Inflammatory macrophage treated with lipopolysaccharide for 4 hours (primary cell): Measurements from ENCODE around the gene HDAC2.
"Not testable (repeated sequence)": the region's sequence is repeated elsewhere in the genome, so short reads cannot be mapped to it uniquely, and the experiment has no call there.

Experiments used
- DNase-seq: peaks from one replicate; pipeline ENCODE4 v3.0.0-alpha.2; 2020

The HDAC2 gene

DNA sequence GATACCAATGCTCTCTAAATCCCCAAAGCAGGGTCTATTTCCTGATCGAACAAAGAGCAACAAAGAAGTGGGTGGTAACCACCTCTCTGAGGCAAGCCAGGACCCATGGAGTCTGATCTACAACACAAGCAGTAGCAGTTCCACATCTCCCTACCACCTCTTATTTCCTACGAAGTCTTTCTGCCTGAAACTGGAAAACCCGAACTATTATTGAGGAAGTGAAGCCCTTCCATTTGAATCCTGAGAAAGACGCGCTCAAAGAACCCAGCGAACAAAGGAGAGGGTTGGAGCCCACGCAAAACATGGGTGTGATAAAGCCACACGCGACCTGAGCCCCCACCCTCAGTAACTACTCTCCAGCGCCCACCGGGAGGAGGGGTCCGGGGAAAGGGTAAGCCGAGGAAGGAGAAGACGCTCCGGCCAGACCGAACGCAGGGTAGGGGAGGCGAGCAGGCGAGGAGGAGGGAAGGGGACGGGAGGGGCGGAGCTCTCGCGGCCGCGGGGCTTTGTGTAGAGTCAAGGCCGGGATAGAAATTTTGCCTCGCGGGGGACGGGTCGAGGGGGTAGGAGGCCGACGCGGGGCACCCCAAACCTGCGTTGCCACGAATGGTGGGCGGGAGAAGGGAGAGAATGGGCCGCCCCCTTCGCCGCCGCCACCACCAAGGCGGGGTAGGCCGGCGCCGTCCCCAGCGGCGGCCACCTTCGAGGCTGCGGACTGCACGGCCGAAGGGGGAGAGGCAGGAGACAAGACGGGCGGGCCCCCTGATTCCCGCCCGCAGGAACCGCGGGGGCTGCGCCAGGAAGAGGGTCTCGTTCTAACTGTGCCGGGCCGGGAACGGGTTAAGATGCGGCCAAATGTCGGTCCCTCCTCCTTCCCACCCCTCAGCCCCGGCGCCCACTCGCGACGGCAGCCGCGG lies 802 bp downstream of the HDAC2 start:
- peak; percentile 79 for DNase-seq

GRCh38 chr6:113968472-113968871 lies 2.5 kb downstream of the HDAC2 start:
- no peak for DNase-seq

DNA sequence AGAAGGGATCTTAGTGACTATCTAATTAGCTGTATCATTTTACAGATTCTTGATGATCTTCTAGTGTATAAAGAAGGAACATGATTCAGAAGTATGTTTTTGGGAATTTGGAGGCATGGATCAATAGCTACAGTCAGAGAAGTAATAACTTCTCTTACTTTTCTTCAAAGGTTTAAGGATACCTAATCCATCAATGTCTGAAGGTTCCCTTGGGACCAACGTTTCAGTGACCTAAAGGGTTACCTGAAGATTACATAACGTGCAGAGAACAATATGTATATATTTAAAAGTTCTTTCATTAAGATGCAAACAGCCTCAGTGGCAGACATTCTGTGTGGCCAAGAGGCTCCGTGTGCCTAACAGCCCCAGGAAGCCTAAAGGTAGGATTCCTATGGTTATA lies 3.2 kb downstream of the HDAC2 start:
- DNase-seq: no peak

DNA sequence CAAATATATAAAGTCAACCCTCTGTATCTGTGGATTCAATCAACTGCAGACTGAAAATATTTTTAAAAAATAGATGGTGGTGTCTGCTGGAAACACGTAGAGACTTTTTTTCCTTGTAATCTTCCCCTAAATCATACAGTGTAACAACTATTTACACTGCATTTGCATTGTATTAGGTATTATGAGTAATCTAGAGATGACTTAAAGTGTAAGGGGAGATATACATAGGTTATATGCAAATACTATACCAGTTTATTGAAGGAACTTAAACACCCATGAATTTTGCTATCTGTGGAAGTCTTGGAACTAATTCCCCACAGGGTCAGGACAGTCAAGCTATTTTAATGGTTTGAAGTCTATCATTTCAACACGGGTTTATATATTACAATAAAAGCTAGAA lies 10.2 kb downstream of the HDAC2 start:
- no peak for DNase-seq

DNA sequence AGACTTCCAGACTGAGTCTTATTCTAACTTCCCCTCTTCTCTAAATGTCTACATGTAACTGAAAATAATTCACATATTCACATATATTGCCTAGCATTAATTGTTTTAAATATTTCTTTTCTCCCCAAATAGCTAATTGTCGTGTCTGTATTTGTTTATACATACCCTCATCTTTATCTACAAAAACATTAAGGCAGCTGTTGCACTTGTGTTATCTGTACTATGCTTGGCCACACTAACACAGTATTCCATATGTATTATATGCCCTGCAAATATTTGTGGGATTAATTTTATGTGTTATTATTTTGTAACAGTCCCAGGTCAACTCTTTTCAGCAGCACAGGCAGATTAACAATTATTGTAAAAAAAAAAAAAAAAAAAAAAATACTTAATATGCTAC lies 11.7 kb downstream of the HDAC2 start:
- DNase-seq: no peak

- no peak for DNase-seq
Measured at GRCh38 chr6:113954653-113955052, 16.3 kb downstream of the HDAC2 start.

DNA sequence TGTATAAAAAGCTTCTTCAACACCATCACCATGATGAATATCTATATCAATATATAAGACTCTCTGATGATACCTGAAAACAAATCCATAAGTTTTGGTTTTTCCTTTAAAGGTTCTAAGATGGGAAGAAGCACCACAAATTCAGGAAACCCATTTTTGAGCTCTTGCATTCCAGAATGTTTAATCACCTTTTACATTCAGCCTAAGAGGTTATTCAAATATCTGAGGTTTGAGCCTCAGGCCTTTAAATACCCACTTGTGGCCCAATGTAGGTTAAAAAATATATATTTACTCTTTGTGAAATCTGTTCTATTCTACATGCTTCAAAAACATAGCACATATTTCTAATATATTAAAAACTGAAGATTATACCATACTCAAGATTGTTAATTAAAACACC lies 17.6 kb downstream of the HDAC2 start:
- DNase-seq: no peak

DNA sequence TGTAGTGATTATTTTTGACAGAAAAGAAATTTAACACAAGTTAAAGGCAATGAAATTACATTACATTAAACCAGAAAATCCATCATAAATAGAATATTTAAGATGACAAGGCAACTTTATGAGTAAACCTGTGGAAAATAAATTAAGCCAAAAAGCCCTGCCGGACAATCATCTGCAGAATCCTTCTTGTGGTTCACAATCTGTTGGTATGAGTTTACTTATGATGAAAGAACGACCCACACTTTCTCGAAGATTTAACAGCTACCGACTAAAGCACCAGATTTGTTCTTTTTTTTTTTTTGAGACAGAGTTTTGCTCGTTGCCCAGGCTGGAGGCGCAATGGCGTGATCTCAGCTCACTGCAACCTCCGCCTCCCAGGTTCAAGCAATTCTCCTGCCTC lies 21.4 kb downstream of the HDAC2 start:
- no peak for DNase-seq

DNA sequence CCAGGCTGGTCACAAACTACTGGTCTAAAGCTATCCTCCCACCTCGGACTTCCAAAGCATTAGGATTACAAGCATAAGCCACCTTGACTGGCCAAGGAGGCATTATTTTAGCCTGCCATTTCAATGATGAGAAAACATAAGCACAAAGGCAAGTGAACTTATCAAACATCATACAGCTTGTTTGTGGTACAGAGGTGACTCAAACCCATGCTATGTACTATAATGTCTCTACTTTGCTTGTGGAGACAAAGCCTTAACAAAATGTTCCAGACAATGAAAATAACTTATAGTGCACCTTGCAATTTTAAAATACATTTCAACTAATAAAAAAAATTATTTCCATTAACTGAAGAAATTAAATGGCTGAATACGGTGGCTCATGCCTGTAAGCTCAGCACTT lies 26.2 kb downstream of the HDAC2 start:
- no peak for DNase-seq

- DNase-seq: no peak
Measured at GRCh38 chr6:113939825-113940224, 31.1 kb downstream of the HDAC2 start.

GRCh38 chr6:113936093-113936934 lies 34.6 kb downstream of the HDAC2 start:
- DNase-seq: peak; percentile 62

GRCh38 chr6:113934101-113934500 lies 36.8 kb downstream of the HDAC2 start:
- no peak for DNase-seq

DNA sequence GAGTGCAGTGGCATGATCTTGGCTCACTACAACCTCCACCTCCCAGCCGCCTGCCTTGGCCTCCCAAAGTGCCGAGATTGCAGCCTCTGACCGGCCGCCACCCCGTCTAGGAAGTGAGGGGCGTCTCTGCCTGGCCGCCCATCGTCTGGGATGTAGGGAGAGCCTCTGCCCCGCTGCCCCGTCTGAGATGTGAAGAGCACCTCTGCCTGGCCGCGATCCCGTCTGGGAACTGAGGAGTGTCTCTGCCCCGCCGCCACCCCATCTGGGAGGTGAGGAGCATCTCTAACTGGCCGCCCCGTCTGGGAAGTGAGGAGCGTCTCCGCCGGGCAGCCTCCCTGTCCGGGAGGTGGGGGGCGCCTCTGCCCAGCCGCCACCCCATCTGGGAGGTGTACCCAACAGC lies 39.0 kb downstream of the HDAC2 start:
- not testable (repeated sequence) for DNase-seq

- no peak for DNase-seq
Measured at GRCh38 chr6:113930183-113930582, 40.8 kb downstream of the HDAC2 start.

GRCh38 chr6:113927001-113927400 lies 43.9 kb downstream of the HDAC2 start:
- no peak for DNase-seq

GRCh38 chr6:113925378-113925777 lies 45.6 kb downstream of the HDAC2 start:
- DNase-seq: no peak

DNA sequence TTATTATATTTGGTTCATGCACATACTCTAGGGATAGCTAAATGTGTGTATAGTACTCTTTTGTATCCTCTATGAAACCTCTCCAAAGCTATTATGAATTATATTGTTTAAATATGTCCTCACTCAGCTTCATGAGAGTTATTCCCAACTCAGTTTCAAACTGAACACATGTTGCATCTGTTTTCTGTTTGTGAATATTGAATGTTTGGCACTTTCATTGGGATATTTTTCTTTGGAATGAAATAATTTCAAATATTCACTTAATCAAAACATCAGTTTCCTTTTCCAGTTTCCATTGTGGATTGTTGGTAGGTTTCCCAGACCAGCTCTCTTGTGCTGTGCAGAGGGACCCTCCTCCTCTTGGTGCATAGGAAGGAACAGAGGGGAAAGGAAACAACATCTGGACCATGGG lies 46.6 kb downstream of the HDAC2 start:
- no peak for DNase-seq

DNA sequence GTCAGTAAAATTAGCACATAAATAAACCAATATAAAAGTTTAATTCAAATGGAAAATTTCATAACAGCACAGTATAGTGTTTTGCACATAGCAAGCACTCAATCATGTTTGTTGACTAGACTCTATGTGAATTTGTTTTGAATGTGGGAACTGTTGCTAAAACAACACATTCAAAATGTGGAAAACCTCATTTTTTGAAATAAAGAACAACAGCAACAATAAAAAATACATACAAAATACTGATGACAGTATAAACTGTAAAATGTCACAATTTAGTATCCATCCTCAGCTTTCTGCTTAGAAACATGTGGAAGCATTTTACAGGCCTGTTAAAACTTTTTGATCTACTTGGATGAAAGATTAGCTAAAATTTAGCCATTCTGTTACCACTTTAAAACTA lies 47.4 kb downstream of the HDAC2 start:
- DNase-seq: no peak

DNA sequence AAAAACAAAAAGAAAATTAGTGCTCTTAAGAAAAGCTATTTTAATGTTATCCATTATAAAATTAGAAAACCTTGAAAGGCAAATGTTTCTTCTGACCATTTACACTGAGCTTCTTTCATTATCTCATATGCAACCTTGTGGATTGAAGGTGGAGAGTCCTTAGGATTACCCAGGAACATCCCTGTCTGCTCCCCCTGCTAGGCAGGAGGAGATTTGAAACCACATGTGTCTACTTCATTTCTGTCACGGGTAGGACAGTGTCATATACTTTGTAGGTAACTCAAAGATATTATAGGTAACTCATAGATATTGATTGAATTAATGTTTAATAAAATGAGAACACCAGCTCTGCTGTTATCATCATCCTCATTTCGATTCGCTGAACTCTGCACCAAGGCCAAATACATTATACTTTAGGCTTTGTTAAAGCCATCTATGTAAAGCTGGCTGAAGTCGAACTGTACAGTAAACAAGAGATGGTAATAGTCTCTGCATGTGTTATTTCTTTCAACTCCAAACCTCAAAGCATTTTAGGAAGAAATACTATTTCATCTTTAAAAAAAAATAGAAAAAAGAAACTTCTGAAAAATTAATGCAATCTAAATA lies 49.5 kb downstream of the HDAC2 start:
- DNase-seq: no peak

DNA sequence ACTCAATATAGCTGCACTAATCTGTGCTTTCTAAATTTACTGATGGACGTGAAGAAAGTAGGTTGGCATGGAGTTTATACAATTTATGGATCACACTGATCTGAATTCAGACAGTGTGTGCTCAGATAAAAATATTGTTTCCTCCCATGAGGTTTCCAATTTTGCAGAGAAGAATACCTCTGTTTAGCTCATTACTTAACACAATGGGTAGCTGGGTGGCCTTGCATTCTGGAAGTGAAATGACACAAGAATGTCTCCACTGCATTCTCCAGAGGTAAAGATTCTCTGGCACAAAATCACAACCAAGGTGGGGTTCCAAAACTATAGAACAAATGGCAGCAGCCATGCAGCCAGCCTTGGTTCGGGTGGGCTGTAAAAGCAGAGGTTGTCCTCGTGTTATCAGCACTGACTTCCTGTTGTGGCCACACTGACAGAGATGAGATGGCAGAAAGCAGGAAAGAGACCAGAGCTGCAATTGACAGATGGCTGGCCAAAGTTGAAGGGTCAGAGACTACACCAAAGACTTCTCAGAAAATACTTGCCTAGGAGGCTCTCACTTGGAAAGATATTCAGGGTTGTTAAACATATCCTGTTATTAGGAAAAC lies 50.2 kb downstream of the HDAC2 start:
- DNase-seq: no peak

- DNase-seq: not testable (repeated sequence)
Measured at GRCh38 chr6:113910285-113910684, 60.7 kb downstream of the HDAC2 start.

- DNase-seq: peak; percentile 64
Measured at GRCh38 chr6:113909224-113909856, 61.6 kb downstream of the HDAC2 start.

- no peak for DNase-seq
Measured at GRCh38 chr6:113908801-113909200, 62.1 kb downstream of the HDAC2 start.
